H1 (cell line): ENCODE measurements around the gene GGCX. TPM values are rescaled to one million over a fixed set of nuclear protein-coding genes. Genes with fewer than 3 reads are reported as not detected.
A peak's percentile ranks its signal among the peaks of the same experiment; 100 is the strongest.

ENCODE experiments used
- CTCF ChIA-PET: fragments of 300-600 bp; sonication (Branson Sonifier 250); formaldehyde crosslinking; loops from one replicate; lab custom pipeline; 2021; ENCODE audit not compliant: partially characterized antibody; lab: Charles Lee
- POLR2A ChIA-PET: fragments of 300-600 bp; sonication (Branson Sonifier 250); formaldehyde crosslinking; loops from one replicate; lab custom pipeline; 2021; ENCODE audit warnings: inconsistent platforms; ENCODE audit not compliant: partially characterized antibody; lab: Charles Lee
- DNase-seq, 2 experiments: peaks; one replicate each; pipeline versions ENCODE4 v3.0.0 to v3.0.0-alpha.2; 2010 to 2022; ENCODE audit warnings: low spot score in 2 of 2, low read depth in 1 of 2, mixed read lengths in 1 of 2
- FAIRE-seq: peaks from 2 replicates; lab custom pipeline; 2011; peaks lifted over from hg19 to GRCh38; lab: Jason Lieb, UNC
- H2AFZ ChIP-seq: 2 replicates; pipeline ENCODE4 v1.8.1; 2012; ENCODE audit warnings: low read length, inconsistent platforms
- H2AK5ac ChIP-seq: 2 replicates; pipeline ENCODE4 v1.6.1; 2013; ENCODE audit warnings: low read depth, low read length
- H2BK120ac ChIP-seq: replicated peaks from 2 replicates; pipeline ENCODE3; 2013; ENCODE audit warnings: low read depth, low read length, inconsistent platforms
- H2BK12ac ChIP-seq: 2 replicates; pipeline ENCODE4 v1.6.1; 2013; ENCODE audit warnings: low read depth, low read length
- H2BK15ac ChIP-seq: 2 replicates; pipeline ENCODE4 v1.6.1; 2013; ENCODE audit warnings: low read length
- H2BK20ac ChIP-seq: 2 replicates; pipeline ENCODE4 v1.6.1; 2013; ENCODE audit warnings: low read length
- H2BK5ac ChIP-seq: 2 replicates; pipeline ENCODE4 v1.6.1; 2013; ENCODE audit warnings: low read depth, low read length
- H3K14ac ChIP-seq: 2 replicates; pipeline ENCODE4 v1.6.1; 2013; ENCODE audit warnings: inconsistent platforms; ENCODE audit not compliant: insufficient read length
- H3K18ac ChIP-seq: 2 replicates; pipeline ENCODE4 v1.6.1; 2013; ENCODE audit warnings: low read length; ENCODE audit errors: extremely low read depth
- H3K23ac ChIP-seq: 2 replicates; pipeline ENCODE4 v1.6.1; 2013; ENCODE audit warnings: inconsistent platforms; ENCODE audit not compliant: insufficient read length
- H3K23me2 ChIP-seq: 2 replicates; pipeline ENCODE4 v1.6.1; 2013; ENCODE audit warnings: low read depth, low read length
- H3K27ac ChIP-seq: 2 replicates; pipeline ENCODE4 v1.6.1; 2011; ENCODE audit warnings: low read depth, low read length, inconsistent platforms
- H3K27me3 ChIP-seq, 4 experiments: replicated peaks in 1 of 4; 1 replicate in 1 of 4; 2 replicates in 3 of 4; pipeline versions ENCODE4 v1.6.1 to v1.8.1; 2011 to 2013; ENCODE audit warnings: low read length in 3 of 4, mild to moderate bottlenecking in 3 of 4, inconsistent platforms in 2 of 4, mixed read lengths in 2 of 4, moderate library complexity in 1 of 4; ENCODE audit not compliant: control insufficient read depth in 3 of 4, insufficient read depth in 3 of 4; ENCODE audit errors: extremely low read depth in 1 of 4
- H3K36me3 ChIP-seq, 4 experiments: 2 replicates each; pipeline versions ENCODE4 v1.6.1 to v1.8.1; 2011 to 2013; ENCODE audit warnings: mild to moderate bottlenecking in 4 of 4, low read length in 3 of 4, moderate library complexity in 2 of 4, control low read depth in 1 of 4, inconsistent platforms in 1 of 4; ENCODE audit not compliant: insufficient read depth in 4 of 4, control insufficient read depth in 2 of 4
- H3K4ac ChIP-seq: replicated peaks from 2 replicates; pipeline ENCODE3; 2013; ENCODE audit warnings: low read length, low read depth, mixed read lengths, inconsistent platforms; ENCODE audit not compliant: insufficient read length
- H3K4me1 ChIP-seq, 4 experiments: replicated peaks in 1 of 4; 1 replicate in 1 of 4; 2 replicates in 3 of 4; pipeline versions ENCODE4 v1.6.1 to v1.8.1; 2011 to 2013; ENCODE audit warnings: low read length in 3 of 4, inconsistent platforms in 2 of 4, mixed read lengths in 1 of 4; ENCODE audit not compliant: insufficient read depth in 4 of 4, control insufficient read depth in 3 of 4
- H3K4me2 ChIP-seq, 2 experiments: 2 replicates each; pipeline versions ENCODE4 v1.6.1 to v1.8.1; 2011 to 2013; ENCODE audit warnings: low read depth in 2 of 2, low read length in 2 of 2, control low read depth in 1 of 2, inconsistent platforms in 1 of 2, mild to moderate bottlenecking in 1 of 2; ENCODE audit not compliant: insufficient read depth in 1 of 2
- H3K4me3 ChIP-seq, 4 experiments: fragments of 200-600, 300-600 bp in 1 of 4; sonication (generic), shearing (Covaris generic), sonication (Bioruptor Twin) in 1 of 4; 2 replicates each; pipeline versions ENCODE4 v1.5.1 to v1.8.1; 2011 to 2016; ENCODE audit warnings: low read length in 4 of 4, low read depth in 3 of 4, control low read depth in 2 of 4, inconsistent platforms in 2 of 4, mild to moderate bottlenecking in 2 of 4, mixed read lengths in 1 of 4, moderate library complexity in 1 of 4; ENCODE audit not compliant: insufficient read depth in 2 of 4; ENCODE audit errors: extremely low read depth in 1 of 4
- H3K56ac ChIP-seq: replicated peaks from 2 replicates; pipeline ENCODE3; 2013; ENCODE audit warnings: low read depth, mild to moderate bottlenecking, mixed read lengths, low read length, inconsistent platforms; ENCODE audit not compliant: insufficient read length
- H3K79me1 ChIP-seq: 2 replicates; pipeline ENCODE4 v1.6.1; 2013; ENCODE audit warnings: low read depth, low read length, control low read depth
- H3K79me2 ChIP-seq, 2 experiments: 2 replicates each; pipeline versions ENCODE4 v1.6.1 to v1.8.1; 2012 to 2013; ENCODE audit warnings: low read length in 2 of 2, mild to moderate bottlenecking in 2 of 2, inconsistent platforms in 1 of 2; ENCODE audit not compliant: insufficient read depth in 2 of 2, control insufficient read depth in 1 of 2
- H3K9ac ChIP-seq, 4 experiments: replicated peaks in 1 of 4; 1 replicate in 1 of 4; 2 replicates in 3 of 4; pipeline versions ENCODE4 v1.6.1 to v1.8.1; 2011 to 2013; ENCODE audit warnings: low read depth in 3 of 4, low read length in 3 of 4, control low read depth in 2 of 4, mild to moderate bottlenecking in 2 of 4, moderate library complexity in 2 of 4, inconsistent platforms in 1 of 4; ENCODE audit errors: extremely low read depth in 1 of 4
- H3K9me3 ChIP-seq, 2 experiments: 2 replicates each; pipeline versions ENCODE4 v1.6.1 to v1.8.1; 2012 to 2013; ENCODE audit warnings: mild to moderate bottlenecking in 2 of 2, moderate library complexity in 2 of 2, control low read depth in 1 of 2, inconsistent platforms in 1 of 2, low read depth in 1 of 2, low read length in 1 of 2, mixed read lengths in 1 of 2; ENCODE audit not compliant: insufficient read depth in 2 of 2
- H4K20me1 ChIP-seq, 2 experiments: replicated peaks in 1 of 2; 2 replicates each; pipeline versions ENCODE3 to v1.8.1; 2011 to 2013; ENCODE audit warnings: inconsistent platforms in 2 of 2, low read length in 2 of 2, mild to moderate bottlenecking in 1 of 2; ENCODE audit not compliant: insufficient read depth in 2 of 2, control insufficient read depth in 1 of 2
- H4K5ac ChIP-seq: 2 replicates; pipeline ENCODE4 v1.6.1; 2013; ENCODE audit warnings: low read length, low read depth, mixed read lengths, inconsistent platforms; ENCODE audit not compliant: insufficient read length
- H4K8ac ChIP-seq: 2 replicates; pipeline ENCODE4 v1.8.0; 2013; ENCODE audit warnings: mild to moderate bottlenecking, moderate library complexity, low read length, inconsistent platforms; ENCODE audit not compliant: insufficient read depth; ENCODE audit errors: extremely low read depth
- H4K91ac ChIP-seq: replicated peaks from 2 replicates; pipeline ENCODE3; 2013; ENCODE audit warnings: low read length, mixed read lengths, inconsistent platforms; ENCODE audit not compliant: insufficient read length
- ASH2L ChIP-seq: fragments of 200-600, 300-600 bp; sonication (generic); IDR thresholded peaks from one replicate; pipeline ENCODE4 v1.7.1; 2017; ENCODE audit warnings: low read length
- POLR2A ChIP-seq, 2 experiments: IDR thresholded peaks; 1 replicate in 1 of 2; 2 replicates in 1 of 2; pipeline ENCODE4 v1.6.1; 2011; ENCODE audit warnings: low read depth in 2 of 2, low read length in 2 of 2, mild to moderate bottlenecking in 2 of 2; ENCODE audit errors: control extremely low read depth in 1 of 2
- RBBP5 ChIP-seq: IDR thresholded peaks from 2 replicates; pipeline ENCODE4 v1.7.1; 2012; ENCODE audit warnings: low read depth, mild to moderate bottlenecking, inconsistent platforms, low read length, moderate library complexity, borderline replicate concordance
- SIN3A ChIP-seq, 2 experiments: IDR thresholded peaks in 1 of 2; conservative IDR thresholded peaks in 1 of 2; 2 replicates each; pipeline ENCODE4 v1.6.1; 2011 to 2012; ENCODE audit warnings: low read length in 2 of 2, improper control_type of control experiment in 1 of 2, low read depth in 1 of 2, mild to moderate bottlenecking in 1 of 2
- SRF ChIP-seq: IDR thresholded peaks from 2 replicates; pipeline ENCODE4 v1.6.1; 2011; ENCODE audit warnings: mild to moderate bottlenecking, low read depth, low read length, moderate library complexity
- TAF1 ChIP-seq: IDR thresholded peaks from 2 replicates; pipeline ENCODE4 v1.6.1; 2011; ENCODE audit warnings: mild to moderate bottlenecking, low read depth, low read length
- WGBS, 2 experiments: shearing (Covaris generic) in 1 of 2; methylation state at CpG; one replicate each; pipeline versions ENCODE4 v1.1.6 to v1.1.7; 2013 to 2015; ENCODE audit warnings: low lambda C conversion rate in 2 of 2, mixed read lengths in 2 of 2, inconsistent platforms in 1 of 2, low coverage in 1 of 2, missing lambda C conversion rate in 1 of 2; ENCODE audit not compliant: insufficient replicate concordance in 2 of 2, insufficient coverage in 1 of 2, insufficient read length in 1 of 2; ENCODE audit errors: extremely low coverage in 1 of 2, missing lambda C conversion rate in 1 of 2; 5-methylcytosine and 5-hydroxymethylcytosine counted together
- polyA plus RNA-seq, 7 experiments: library from polyadenylated mRNA; depleted of rRNA in 3 of 7; stranded (reverse) in 5 of 7; unstranded in 2 of 7; fragments of >200 nt in 5 of 7; fragments of 200-250 nt in 2 of 7; gene quantifications; 1 replicate in 5 of 7; 2 replicates in 1 of 7; 4 replicates in 1 of 7; pipeline versions ENCODE4 v1.2.1 to v1.2.3, GENCODE V29; 2011 to 2013; ENCODE audit warnings: missing spikeins in 2 of 7, mixed read lengths in 2 of 7
- total RNA-seq: library from RNA; stranded (reverse); fragmentation: NEBNext Ultra II Directional; extraction: Animal tissue kit (Norgen Biotek cat#: 25700); gene quantifications from 2 replicates; pipeline ENCODE4 v1.2.1, GENCODE V29; 2021

GGCX gene
- total and polyA plus RNA-seq, 2 of the 8 experiments (the other 6 are each of a cell fraction or from before 2014, with no cell fraction given): 29.4 to 33.8 TPM

GRCh38 chr2:85577386-85578242 is 16.3 kb upstream of the GGCX start, which contains the start of gene VAMP8:
Gene VAMP8 (plus strand): TSS chr2:85577586. CDS start chr2:85577647, 61 bp downstream.
- no peak within 1 kb of the TSS for H2AFZ ChIP-seq
- no peak within 1 kb of the TSS for H2AK5ac ChIP-seq
- H3K9me3 ChIP-seq: no peaks in the 10 kb centered on the region
- 10% methylated on average over 17 of the region's 19 CpGs; no CpG with 5 or more reads in 1 of the 2 experiments for WGBS, 2 experiments
- H3K4me3 ChIP-seq: peak within 1 kb of the TSS; percentile 32 to 62 (median 41); a peak in 6 of 8 replicates
- H2BK12ac ChIP-seq: 0 out of 2 replicates have a peak within 1 kb of the TSS, but pooled peaks have one; percentile 33
- H3K4me1 ChIP-seq: peaks cover 2 to 14% (median 7%) of the 10 kb centered on the region in 4 experiments
- ChIA-PET CTCF (interaction anchor here (0.6 to 1.9 kb wide), 4 partner anchors 14 to 185 kb away, joined by 3 to 7 read pairs (median 4); no protein-coding TSS in a partner anchor), POLR2A (interaction anchor here (0.6 to 4.1 kb wide), 17 partner anchors 10 to 491 kb away, joined by 3 to 28 read pairs (median 5); partner anchors contain the start of genes C2orf68, ELMOD3, GGCX and MAT2A)
- peak within 1 kb of the TSS; percentile 78; the same call in 1 of the 2 replicates for H2BK5ac ChIP-seq
- peaks cover 2% of the 10 kb centered on the region; the same call in 1 of the 2 replicates for H3K23me2 ChIP-seq
- H3K23ac ChIP-seq: no peak within 1 kb of the TSS
- peak within 1 kb of the TSS; percentile 48; the same call in 1 of the 2 replicates for H3K18ac ChIP-seq
- H3K79me2 ChIP-seq: no peaks in the 10 kb centered on the region
- H3K36me3 ChIP-seq: no peaks in the 10 kb centered on the region
- H3K4ac ChIP-seq: no peak within 1 kb of the TSS
- TF ChIP-seq TAF1: peak; percentile 27; the same call in 1 of the 2 replicates
- TF ChIP-seq POLR2A (IDR thresholded peaks at IDR 0.05; ENCODE audit: control extremely low read depth in 1 of 2, low read depth in 2 of 2, low read length in 2 of 2): 0 out of 3 replicates have a peak, but pooled peaks of 1 of the 2 experiments have one; percentile 19
- peak; percentile 57; the same call in 1 of the 2 replicates for TF ChIP-seq RBBP5
- TF ChIP-seq SIN3A (conservative IDR thresholded peaks at IDR 0.05 in 1 of 2, IDR thresholded peaks at IDR 0.05 in 1 of 2; ENCODE audit: low read depth in 1 of 2, low read length in 2 of 2): peak; percentile 31 to 55; a peak in 1 of 4 replicates
- no peak for TF ChIP-seq SRF
- peak; percentile 60 for TF ChIP-seq ASH2L
- peak within 1 kb of the TSS; percentile 17 for H3K56ac ChIP-seq
- H3K9ac ChIP-seq: peak within 1 kb of the TSS in 1 of 4 experiments; percentile 34; a peak in 3 of 7 replicates
- peak within 1 kb of the TSS; percentile 78 to 79 for H3K4me2 ChIP-seq
- DNase-seq (peak; percentile 53 to 80), FAIRE-seq (no peak)
- H4K91ac ChIP-seq: peak within 1 kb of the TSS; percentile 34
- H4K20me1 ChIP-seq: no peaks in the 10 kb centered on the region
- 0 out of 2 replicates have a peak within 1 kb of the TSS, but pooled peaks have one; percentile 68 for H4K8ac ChIP-seq
- no peak within 1 kb of the TSS for H2BK120ac ChIP-seq
- H2BK20ac ChIP-seq: no peak within 1 kb of the TSS
- 0 out of 2 replicates have a peak within 1 kb of the TSS, but pooled peaks have one; percentile 61 for H2BK15ac ChIP-seq
- no peak within 1 kb of the TSS for H4K5ac ChIP-seq
- no peak within 1 kb of the TSS for H3K14ac ChIP-seq
- no peaks in the 10 kb centered on the region; the same call in 1 of the 2 replicates for H3K79me1 ChIP-seq
- no peak within 1 kb of the TSS for H3K27ac ChIP-seq
- peaks cover 0 to 13% (median under 1%) of the 10 kb centered on the region in 4 experiments; a peak in 1 of 7 replicates for H3K27me3 ChIP-seq
